Ureter (tissue), 1 donor: ENCODE results near the gene DISC1. TPM values are rescaled to one million over a fixed set of nuclear protein-coding genes. Genes with fewer than 3 reads are reported as not detected.
A peak's percentile ranks its signal among the peaks of the same experiment; 100 is the strongest.
"Not testable (repeated sequence)": the region's sequence is repeated elsewhere in the genome, so short reads cannot be mapped to it uniquely, and the experiment has no call there.

Experiments
- DNase-seq: peaks from one replicate; pipeline ENCODE4 v3.0.0-alpha.2; 2020; ENCODE audit warnings: low spot score
- total RNA-seq: library from RNA; stranded (reverse); gene quantifications from one replicate; pipeline ENCODE4 v1.2.4, GENCODE V29; 2023
- donor health status: DM: yes; HTN: yes; CAD: no.

DISC1 gene
- total RNA-seq = 9.6 TPM

- peak; percentile 84 for DNase-seq
These were observed at the start of gene DISC1 for GRCh38 chr1:231626535-231626950. Gene DISC1 (plus strand): TSS chr1:231626790. CDS start chr1:231626868, 78 bp downstream.

GRCh38 chr1:231576804-231577718 is 49.5 kb upstream of the DISC1 start:
- DNase-seq = no peak

- DNase-seq = no peak
These were observed 45.7 kb upstream of the DISC1 start for GRCh38 chr1:231580874-231581273.

DNA sequence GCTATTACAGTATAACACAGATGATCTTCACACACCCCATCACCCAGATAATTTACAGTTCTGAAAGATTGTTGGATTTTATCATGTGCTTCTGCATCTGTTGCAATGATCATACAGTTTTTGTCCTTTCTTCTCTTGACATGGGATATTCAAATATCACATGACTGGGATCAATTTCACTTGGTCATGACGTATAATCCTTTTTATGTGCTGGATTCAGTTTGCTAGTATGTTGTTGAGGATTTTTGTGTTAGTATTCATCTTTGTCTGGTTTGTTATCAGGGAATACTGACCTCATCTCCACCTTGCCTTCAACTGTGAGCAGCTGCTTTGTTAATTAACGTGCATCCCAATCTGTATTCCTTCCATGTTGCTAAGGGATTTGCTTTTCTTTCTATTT is 44.7 kb upstream of the DISC1 start:
- DNase-seq = no peak

DNA sequence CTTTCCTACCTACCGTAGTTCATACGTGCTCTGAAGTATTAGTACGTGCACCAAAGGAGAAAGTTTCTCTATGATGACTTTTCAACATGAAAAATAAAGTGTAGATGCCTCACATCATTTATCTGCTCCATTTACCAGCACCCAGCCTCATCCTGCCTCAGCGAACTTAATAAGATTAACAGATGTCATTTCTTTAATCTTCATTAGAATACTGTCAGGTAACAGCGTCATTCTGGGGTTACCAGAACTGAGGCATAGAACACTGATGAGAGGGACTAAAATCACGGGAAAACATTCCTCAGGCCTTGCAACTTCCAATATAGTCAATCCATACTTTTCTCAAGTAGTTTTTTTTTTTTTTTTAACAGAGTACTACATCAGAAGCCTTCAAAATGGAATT is 43.2 kb upstream of the DISC1 start:
- DNase-seq = no peak

DNA sequence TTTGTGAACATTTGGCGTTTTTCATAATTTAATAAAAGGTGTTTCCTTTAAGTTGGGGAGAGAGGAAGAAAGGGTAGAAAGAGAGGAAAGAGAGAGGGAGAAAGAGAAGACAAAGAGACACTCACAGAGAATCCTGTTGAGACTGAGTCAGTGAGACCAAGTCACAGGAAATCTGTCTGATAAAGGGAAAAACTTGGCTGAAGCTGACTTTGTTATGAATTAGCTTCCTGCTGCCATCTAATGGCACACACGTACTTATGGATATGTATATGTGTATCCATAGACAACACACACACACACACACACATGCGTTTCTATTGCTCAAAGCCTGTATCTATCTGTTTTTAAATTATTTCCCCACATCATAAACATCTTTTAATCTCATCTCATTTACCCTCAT is 42.5 kb upstream of the DISC1 start:
- no peak for DNase-seq

DNA sequence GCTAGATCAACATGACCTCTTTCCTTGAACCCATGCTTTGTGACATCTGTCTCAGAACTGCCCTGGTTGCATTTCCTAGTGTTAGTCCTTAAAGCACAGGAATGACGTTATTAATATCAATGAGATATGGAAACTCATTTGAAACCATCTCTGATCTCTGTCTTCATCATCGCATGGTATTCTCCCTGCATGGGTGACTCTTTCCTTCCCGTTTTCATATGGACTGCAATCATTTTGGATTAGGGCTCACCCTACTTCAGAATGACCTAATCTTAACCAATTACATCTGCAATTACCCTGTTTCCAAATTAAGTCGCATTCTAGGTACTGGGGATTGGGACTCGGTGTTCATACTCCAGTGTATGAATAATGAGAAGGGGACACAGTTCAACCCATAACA is 41.7 kb upstream of the DISC1 start:
- DNase-seq = no peak

GRCh38 chr1:231590453-231591198 is 36.0 kb upstream of the DISC1 start:
- DNase-seq = peak; percentile 53

GRCh38 chr1:231591466-231591865 is 35.1 kb upstream of the DISC1 start:
- DNase-seq = no peak

- DNase-seq = no peak
These were observed 33.8 kb upstream of the DISC1 start for GRCh38 chr1:231592809-231593208.

DNA sequence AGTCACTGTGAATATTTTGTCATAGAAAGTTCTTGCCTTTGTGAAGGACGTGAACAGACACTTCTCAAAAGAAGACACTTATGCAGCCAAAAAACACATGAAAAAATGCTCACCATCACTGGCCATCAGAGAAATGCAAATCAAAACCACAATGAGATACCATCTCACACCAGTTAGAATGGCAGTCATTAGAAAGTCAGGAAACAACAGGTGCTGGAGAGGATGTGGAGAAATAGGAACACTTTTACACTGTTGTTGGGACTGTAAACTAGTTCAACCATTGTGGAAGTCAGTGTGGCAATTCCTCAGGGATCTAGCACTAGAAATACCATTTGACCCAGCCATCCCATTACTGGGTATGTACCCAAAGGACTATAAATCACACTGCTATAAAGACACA is 33.3 kb upstream of the DISC1 start:
- DNase-seq = not testable (repeated sequence)

DNA sequence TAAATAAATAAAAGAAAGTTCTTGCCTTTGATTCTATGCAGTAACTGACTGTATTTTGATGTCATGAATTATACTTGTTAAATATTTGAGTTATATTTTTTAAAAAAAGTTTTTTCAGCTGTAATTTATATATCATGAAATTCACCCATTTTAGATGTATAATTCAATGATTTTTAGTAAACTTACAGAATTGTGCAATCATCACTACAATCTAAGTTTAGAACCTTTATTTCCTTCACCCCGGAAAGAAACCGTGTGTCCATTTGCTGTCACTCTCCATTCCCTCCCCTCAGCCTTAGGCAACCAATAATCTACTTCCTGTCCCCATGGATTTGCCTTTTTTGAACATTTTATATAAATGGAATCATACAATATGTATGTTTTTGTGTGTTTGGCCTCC is 32.5 kb upstream of the DISC1 start:
- no peak for DNase-seq

DNA sequence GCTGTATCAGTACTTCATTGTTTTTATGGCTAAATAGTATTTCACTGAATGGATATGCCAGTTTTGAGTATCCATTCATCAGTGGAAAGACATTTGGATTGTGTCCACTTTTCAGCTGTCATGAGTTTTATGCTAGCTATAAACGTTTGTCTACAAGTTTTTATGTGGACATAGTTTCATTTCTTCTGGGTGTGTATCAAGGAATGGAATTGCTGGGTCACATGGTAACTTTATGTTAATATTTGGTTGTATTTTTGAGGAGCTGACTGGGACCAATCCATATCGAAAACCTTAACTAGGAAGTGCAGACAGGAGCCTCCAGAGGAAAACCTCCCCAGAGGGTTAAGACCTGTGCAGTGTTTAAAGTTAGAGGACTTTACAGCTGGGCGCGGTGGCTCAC is 31.8 kb upstream of the DISC1 start:
- no peak for DNase-seq

GRCh38 chr1:231596337-231596791 is 30.2 kb upstream of the DISC1 start:
- no peak for DNase-seq

DNA sequence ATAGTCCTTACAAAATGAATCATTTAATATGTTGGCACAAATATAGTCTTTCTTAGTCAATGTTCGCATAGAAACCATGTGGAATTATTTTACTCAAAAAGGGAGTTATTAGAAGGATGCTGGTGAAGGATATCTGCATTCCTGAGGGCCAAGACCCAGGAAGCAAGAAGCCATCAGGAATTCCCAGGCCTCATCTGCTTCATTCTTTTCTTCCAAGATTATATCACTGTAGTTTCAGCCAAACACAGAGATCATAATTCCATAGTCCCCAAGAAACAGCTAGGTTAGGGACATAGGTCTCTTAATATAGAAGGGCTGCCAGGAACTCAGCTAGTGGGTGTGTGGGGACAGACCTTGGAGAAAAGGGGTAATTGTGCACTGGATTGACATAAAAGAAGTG is 28.6 kb upstream of the DISC1 start:
- no peak for DNase-seq

- no peak for DNase-seq
These were observed 26.1 kb upstream of the DISC1 start for GRCh38 chr1:231600458-231600976.

DNA sequence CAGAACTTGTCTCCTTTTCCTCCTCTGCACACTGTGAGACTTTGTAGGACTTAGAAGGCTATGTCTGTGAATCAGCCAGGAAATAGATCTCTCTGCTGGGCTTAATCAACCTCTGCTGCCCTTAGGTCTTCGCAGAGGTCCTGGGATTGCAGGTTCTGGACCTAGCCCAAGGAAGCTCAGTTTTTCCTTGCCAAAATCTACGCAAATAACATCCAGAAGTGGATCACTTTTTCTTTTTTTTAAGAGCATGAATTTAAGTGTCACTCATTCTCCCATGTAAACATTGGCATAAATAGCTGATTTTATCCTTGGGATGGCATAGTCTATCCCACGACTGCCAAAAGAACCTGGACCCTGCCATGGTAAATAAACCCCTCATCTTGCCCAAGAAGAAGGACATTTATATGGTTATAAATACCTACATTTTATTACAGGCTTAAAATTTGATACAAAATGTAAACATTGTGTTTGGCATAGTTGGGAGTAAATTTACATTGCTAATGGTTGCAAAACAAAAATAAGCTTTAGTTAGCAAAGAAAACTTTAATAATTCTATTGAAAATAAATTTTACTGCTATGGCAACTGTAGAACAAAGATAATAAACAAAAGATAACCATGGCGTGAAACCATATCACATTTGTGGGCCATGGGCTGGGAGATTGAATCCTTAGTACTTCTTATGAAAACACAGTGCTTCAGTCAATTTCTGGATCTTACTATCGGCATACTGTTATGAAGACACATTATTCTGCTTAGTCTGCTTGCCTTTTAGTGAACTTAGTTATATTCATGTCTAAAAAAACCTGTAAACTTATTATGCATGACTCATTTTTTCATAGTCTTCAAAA is 24.5 kb upstream of the DISC1 start:
- no peak for DNase-seq

GRCh38 chr1:231602673-231602984 is 24.0 kb upstream of the DISC1 start:
- DNase-seq = no peak

- no peak for DNase-seq
These were observed 22.9 kb upstream of the DISC1 start for GRCh38 chr1:231603598-231604275.

DNA sequence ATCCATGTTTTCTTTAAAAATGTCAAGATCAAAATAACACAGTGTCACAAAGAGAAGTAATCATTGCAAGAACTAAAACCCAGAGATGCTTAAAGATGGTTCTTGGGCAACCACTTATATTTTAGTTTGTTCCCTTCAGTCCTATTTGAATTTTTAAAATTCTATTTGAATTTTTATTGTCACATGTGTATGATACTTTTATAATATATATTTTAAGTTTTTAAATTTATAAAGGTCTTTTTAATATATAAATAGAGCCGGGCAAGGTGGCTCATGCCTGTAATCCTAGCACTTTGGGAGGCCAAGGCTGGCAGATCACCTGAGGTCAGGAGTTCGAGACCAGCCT is 22.3 kb upstream of the DISC1 start:
- DNase-seq = no peak
